ENCODE measurements around the gene SLC13A3. TPM values are rescaled to one million over a fixed set of nuclear protein-coding genes. Genes with fewer than 3 reads are reported as not detected.

Gene SLC13A3
- total RNA-seq, 2 experiments from 2014 or later: not detected

GRCh38 chr20:46698788-46699187 lies 47.5 kb upstream of the SLC13A3 start:
- no peaks in the 10 kb centered on the region for H3K9me3 Mint-ChIP-seq

GRCh38 chr20:46696791-46697279 lies 45.6 kb upstream of the SLC13A3 start:
- no peaks in the 10 kb centered on the region for H3K36me3 Mint-ChIP-seq (ENCODE audit: low read depth)
- H3K27ac Mint-ChIP-seq: no peak overlapping the region
- H3K27me3 Mint-ChIP-seq: peaks cover 11% of the 10 kb centered on the region
- DNase-seq (no peak), ATAC-seq (no peak)
- ChIA-PET CTCF (interaction anchor here (0.9 to 1.2 kb wide), 2 partner anchors 14 to 17 kb away, joined by 3 to 4 read pairs; no protein-coding TSS in a partner anchor), POLR2A (no interaction called here)
- H3K4me1 Mint-ChIP-seq (ENCODE audit: low read depth): peaks cover 5% of the 10 kb centered on the region
- H3K9me3 Mint-ChIP-seq: no peaks in the 10 kb centered on the region
- no peak for TF ChIP-seq CTCF (IDR thresholded peaks at IDR 0.05)
- intact Hi-C loops (cut with micrococcal nuclease): no loop called here
- H3K4me3 Mint-ChIP-seq: no peak overlapping the region

More at GRCh38 chr20:46698788-46699187, 47.5 kb upstream of the SLC13A3 start:
- Mint-ChIP-seq H3K36me3 (ENCODE audit: low read depth) (no peaks in the 10 kb centered on the region), H3K27ac (no peak overlapping the region), H3K4me3 (no peak overlapping the region), H3K27me3 (peaks cover 13% of the 10 kb centered on the region), H3K4me1 (ENCODE audit: low read depth) (peaks cover 5% of the 10 kb centered on the region)
- ATAC-seq (no peak), DNase-seq (no peak)
- intact Hi-C loops (cut with micrococcal nuclease): no loop called here
- TF ChIP-seq CTCF (IDR thresholded peaks at IDR 0.05): no peak
- ChIA-PET CTCF (interaction anchor here (0.7 to 1.4 kb wide), 2 partner anchors 8 to 16 kb away, joined by 3 to 5 read pairs; no protein-coding TSS in a partner anchor), POLR2A (no interaction called here)

GRCh38 chr20:46695892-46696291 lies 44.6 kb upstream of the SLC13A3 start:
- Mint-ChIP-seq H3K27me3 (peaks cover 9% of the 10 kb centered on the region), H3K36me3 (ENCODE audit: low read depth) (no peaks in the 10 kb centered on the region), H3K9me3 (no peaks in the 10 kb centered on the region), H3K4me3 (no peak overlapping the region), H3K4me1 (ENCODE audit: low read depth) (peaks cover 5% of the 10 kb centered on the region), H3K27ac (no peak overlapping the region)
- intact Hi-C loops (cut with micrococcal nuclease): no loop called here
- ChIA-PET POLR2A (no interaction called here), CTCF (no interaction called here)
- DNase-seq (no peak), ATAC-seq (no peak)
- TF ChIP-seq CTCF (IDR thresholded peaks at IDR 0.05): no peak

- H3K36me3 Mint-ChIP-seq (ENCODE audit: low read depth): no peaks in the 10 kb centered on the region
- intact Hi-C loops (cut with micrococcal nuclease): no loop called here
- CTCF ChIA-PET: interaction anchor here (1.1 to 3.5 kb wide), 6 partner anchors 8 to 180 kb away, joined by 3 to 17 read pairs (median 4); no protein-coding TSS in a partner anchor
- H3K4me3 Mint-ChIP-seq: no peak overlapping the region
- no peak overlapping the region for H3K27ac Mint-ChIP-seq
- no peaks in the 10 kb centered on the region for H3K27me3 Mint-ChIP-seq
- no peak for TF ChIP-seq CTCF (IDR thresholded peaks at IDR 0.05)
- H3K9me3 Mint-ChIP-seq: no peaks in the 10 kb centered on the region
- no peak for DNase-seq
- no peak for ATAC-seq
- peaks cover 10% of the 10 kb centered on the region for H3K4me1 Mint-ChIP-seq (ENCODE audit: low read depth)
- POLR2A ChIA-PET: interaction anchor here (0.7 to 0.8 kb wide), 2 partner anchors 14 to 23 kb away, joined by 3 read pairs; no protein-coding TSS in a partner anchor
These were observed 43.2 kb upstream of the SLC13A3 start for GRCh38 chr20:46694484-46694883.

GRCh38 chr20:46691196-46691595 lies 39.9 kb upstream of the SLC13A3 start:
- CTCF ChIA-PET: interaction anchor here (1.2 kb wide), 1 partner anchor 8 kb away, joined by 3 read pairs; no protein-coding TSS in a partner anchor

More at GRCh38 chr20:46691196-46691595, 39.9 kb upstream of the SLC13A3 start:
- Mint-ChIP-seq H3K27ac (no peak overlapping the region), H3K36me3 (ENCODE audit: low read depth) (peaks cover 18% of the 10 kb centered on the region), H3K4me1 (ENCODE audit: low read depth) (peaks cover 30% of the 10 kb centered on the region), H3K27me3 (no peaks in the 10 kb centered on the region), H3K9me3 (no peaks in the 10 kb centered on the region), H3K4me3 (no peak overlapping the region)
- POLR2A ChIA-PET: no interaction called here
- DNase-seq (no peak), ATAC-seq (no peak)
- TF ChIP-seq CTCF (IDR thresholded peaks at IDR 0.05): no peak
- intact Hi-C loops (cut with micrococcal nuclease): no loop called here

Measured in activated CD8-positive, alpha-beta T cell treated with anti-CD3 and anti-CD28 coated beads for 36 hours (primary cell).